ENCODE measurements around the gene TMPRSS11E.

GRCh38 chr4:68447201-68447600, at the start of gene TMPRSS11E:
- TF ChIP-seq POLR2AphosphoS5 (IDR thresholded peaks at IDR 0.05; ENCODE audit: low read depth) = no peak
- no peak for TF ChIP-seq CTCF (IDR thresholded peaks at IDR 0.05; ENCODE audit: insufficient read depth, low read length)
- TF ChIP-seq GABPA (IDR thresholded peaks at IDR 0.05; ENCODE audit: low read depth) = no peak
- no peak for TF ChIP-seq SPI1 (IDR thresholded peaks at IDR 0.05; ENCODE audit: borderline replicate concordance, low read depth)
- TF ChIP-seq REST (IDR thresholded peaks at IDR 0.05; ENCODE audit: insufficient replicate concordance, low read depth) = no peak
